Cardiac muscle cell (in vitro differentiated cells and primary cell): ENCODE results near the gene XRCC4. TPM values are rescaled to one million over a fixed set of nuclear protein-coding genes. Genes with fewer than 3 reads are reported as not detected.
A peak's percentile ranks its signal among the peaks of the same experiment; 100 is the strongest.

Source experiments
- DNase-seq, 2 donors: peaks; one replicate each; pipeline versions ENCODE4 v3.0.0 to v3.0.0-alpha.2; 2010 to 2017; ENCODE audit warnings: low read depth in 1 of 2, low spot score in 1 of 2
- H3K27ac ChIP-seq: fragments of 200-600 bp; sonication (generic); 2 replicates; pipeline ENCODE4 v1.5.1; 2016
- H3K27me3 ChIP-seq: fragments of 200-600 bp; sonication (generic); 2 replicates; pipeline ENCODE4 v1.6.0; 2016; ENCODE audit warnings: control low read depth
- H3K36me3 ChIP-seq: fragments of 200-600 bp; sonication (generic); 2 replicates; pipeline ENCODE4 v1.5.1; 2016; ENCODE audit warnings: control low read depth
- H3K4me1 ChIP-seq: fragments of 200-600 bp; sonication (generic); 2 replicates; pipeline ENCODE4 v1.8.1; 2017; ENCODE audit warnings: low read depth, mild to moderate bottlenecking, mixed run types
- H3K4me3 ChIP-seq: fragments of 200-600 bp; sonication (generic); 2 replicates; pipeline ENCODE4 v1.5.1; 2016; ENCODE audit warnings: mild to moderate bottlenecking
- H3K9me3 ChIP-seq: fragments of 200-600 bp; sonication (generic); 2 replicates; pipeline ENCODE4 v1.5.1; 2017; ENCODE audit warnings: low read depth, mild to moderate bottlenecking, control low read depth
- polyA plus RNA-seq: library from polyadenylated mRNA; unstranded; fragments of >200 nt; fragmentation: Nextera tagmentation; extraction: Ambion mirVana; gene quantifications from 2 replicates; pipeline ENCODE4 v1.2.1, GENCODE V29; 2016
- total RNA-seq: library from RNA; depleted of rRNA; stranded (reverse); fragments of >200 nt; gene quantifications from 2 replicates; pipeline ENCODE4 v1.2.3, GENCODE V29; 2016
- TF ChIP-seq, protein P1 (sequence below): IDR thresholded peaks from 2 replicates; pipeline ENCODE4 v1.5.1; 2012; ENCODE audit warnings: low read depth, mild to moderate bottlenecking, low read length

Gene XRCC4
- total and polyA plus RNA-seq, 2 experiments from 2014 or later: 9.7 to 19.2 TPM

DNA sequence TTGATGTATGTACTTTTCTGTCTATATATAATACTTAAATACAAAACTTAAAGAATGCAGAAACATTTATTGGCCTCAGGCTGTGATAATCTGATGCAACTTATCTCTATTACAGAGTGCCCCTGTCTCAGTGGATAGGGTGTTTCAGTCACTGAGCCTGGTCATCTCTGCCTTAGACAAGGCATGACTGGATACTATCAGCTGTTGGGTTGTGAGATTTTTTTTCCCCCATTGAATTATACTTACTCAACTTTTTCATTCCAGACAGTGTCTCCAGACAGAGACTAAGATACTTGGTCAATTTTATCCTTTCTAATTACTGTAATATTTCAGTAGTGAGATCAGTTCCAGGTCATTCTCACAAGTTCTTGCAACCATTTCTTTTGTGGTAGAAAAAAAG lies 26.7 kb downstream of the XRCC4 start:
- H3K4me1 ChIP-seq: peaks cover 43% of the 10 kb centered on the region
- no peaks in the 10 kb centered on the region for H3K9me3 ChIP-seq
- no peaks in the 10 kb centered on the region for H3K36me3 ChIP-seq
- no peak overlapping the region for H3K4me3 ChIP-seq
- peak overlapping the region; percentile 91 for H3K27ac ChIP-seq
- TF ChIP-seq, protein P1, sequence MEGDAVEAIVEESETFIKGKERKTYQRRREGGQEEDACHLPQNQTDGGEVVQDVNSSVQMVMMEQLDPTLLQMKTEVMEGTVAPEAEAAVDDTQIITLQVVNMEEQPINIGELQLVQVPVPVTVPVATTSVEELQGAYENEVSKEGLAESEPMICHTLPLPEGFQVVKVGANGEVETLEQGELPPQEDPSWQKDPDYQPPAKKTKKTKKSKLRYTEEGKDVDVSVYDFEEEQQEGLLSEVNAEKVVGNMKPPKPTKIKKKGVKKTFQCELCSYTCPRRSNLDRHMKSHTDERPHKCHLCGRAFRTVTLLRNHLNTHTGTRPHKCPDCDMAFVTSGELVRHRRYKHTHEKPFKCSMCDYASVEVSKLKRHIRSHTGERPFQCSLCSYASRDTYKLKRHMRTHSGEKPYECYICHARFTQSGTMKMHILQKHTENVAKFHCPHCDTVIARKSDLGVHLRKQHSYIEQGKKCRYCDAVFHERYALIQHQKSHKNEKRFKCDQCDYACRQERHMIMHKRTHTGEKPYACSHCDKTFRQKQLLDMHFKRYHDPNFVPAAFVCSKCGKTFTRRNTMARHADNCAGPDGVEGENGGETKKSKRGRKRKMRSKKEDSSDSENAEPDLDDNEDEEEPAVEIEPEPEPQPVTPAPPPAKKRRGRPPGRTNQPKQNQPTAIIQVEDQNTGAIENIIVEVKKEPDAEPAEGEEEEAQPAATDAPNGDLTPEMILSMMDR: no peak
- DNase-seq: no peak
- H3K27me3 ChIP-seq: no peaks in the 10 kb centered on the region

DNA sequence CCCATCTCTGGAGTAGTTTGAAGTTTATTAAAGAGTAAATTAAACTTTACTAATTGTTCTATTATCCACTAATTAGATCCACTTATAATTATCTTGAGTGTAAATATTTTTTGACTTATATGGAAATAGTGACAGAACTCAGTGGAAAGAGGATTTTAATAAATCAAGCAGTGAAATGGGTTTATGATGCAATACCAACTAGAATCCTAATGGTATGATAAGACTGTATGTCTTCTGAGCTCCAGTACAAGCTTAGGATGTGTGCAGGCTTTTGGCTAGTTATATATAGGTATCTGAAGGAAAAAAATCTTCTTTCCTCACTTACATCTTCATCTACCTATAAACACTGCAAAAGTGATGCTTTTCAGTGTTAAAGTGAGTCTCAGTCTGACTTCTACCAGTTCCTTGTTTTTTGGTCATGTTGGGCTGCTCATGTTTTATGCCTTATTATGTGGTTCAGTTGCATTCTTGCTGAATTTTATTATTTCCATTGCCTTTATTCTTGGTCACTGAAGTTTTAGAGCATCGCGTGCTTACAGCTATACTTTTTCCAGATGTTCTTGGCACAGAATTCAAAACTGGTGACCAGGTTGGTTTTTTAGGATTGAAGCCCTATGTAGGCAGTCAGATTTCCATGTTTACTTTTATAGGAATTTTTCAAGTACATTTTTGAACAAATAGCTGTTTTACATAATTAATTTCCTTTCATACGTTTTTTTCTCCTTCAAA lies 30.5 kb downstream of the XRCC4 start:
- no peaks in the 10 kb centered on the region for H3K9me3 ChIP-seq
- H3K27ac ChIP-seq: no peak overlapping the region
- peaks cover 4% of the 10 kb centered on the region for H3K4me1 ChIP-seq
- H3K36me3 ChIP-seq: peaks cover 3% of the 10 kb centered on the region
- no peak overlapping the region for H3K4me3 ChIP-seq
- DNase-seq: no peak
- TF ChIP-seq, protein P1: no peak
- H3K27me3 ChIP-seq: no peaks in the 10 kb centered on the region

DNA sequence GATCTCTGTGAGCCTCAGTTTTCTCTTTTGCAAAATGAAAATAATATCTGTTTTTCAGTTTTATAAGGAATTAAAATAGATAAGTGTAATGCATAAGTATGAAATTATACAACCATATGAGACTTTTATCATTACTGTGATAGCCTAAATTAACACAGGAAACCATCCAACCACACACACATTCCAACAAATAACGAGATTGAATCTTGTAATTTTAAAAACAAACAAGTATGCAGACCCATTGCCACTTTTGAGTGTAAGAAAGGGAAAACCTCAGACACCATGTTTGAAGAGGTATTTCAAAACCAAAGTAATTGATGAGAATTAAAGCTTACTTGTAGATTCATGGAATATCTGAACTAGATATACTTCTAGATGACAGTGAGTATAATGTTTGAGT lies 32.0 kb downstream of the XRCC4 start:
- Histone ChIP-seq H3K4me1 (no peaks in the 10 kb centered on the region), H3K36me3 (peaks cover 3% of the 10 kb centered on the region), H3K4me3 (no peak overlapping the region), H3K27ac (no peak overlapping the region), H3K27me3 (no peaks in the 10 kb centered on the region), H3K9me3 (no peaks in the 10 kb centered on the region)
- TF ChIP-seq, protein P1: no peak
- no peak for DNase-seq

DNA sequence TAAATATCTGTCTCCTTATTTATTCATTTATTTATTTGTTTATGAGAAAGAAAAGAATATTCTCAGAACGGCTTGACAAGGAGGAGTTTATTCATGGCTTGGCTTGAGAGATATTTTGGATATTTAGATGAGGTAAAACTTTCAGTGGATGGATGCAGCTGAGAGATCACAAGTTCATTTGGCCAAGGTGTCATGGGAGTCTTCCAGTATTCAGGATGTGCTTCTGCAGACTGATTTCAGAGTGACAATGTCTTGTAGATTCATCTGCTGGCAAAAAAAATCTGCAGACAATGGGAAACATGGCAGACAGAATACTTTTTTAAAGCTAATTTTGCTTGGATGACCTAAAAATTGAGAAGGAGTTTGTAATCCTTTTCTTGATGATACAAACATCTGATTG lies 38.5 kb downstream of the XRCC4 start:
- H3K4me1 ChIP-seq: no peaks in the 10 kb centered on the region
- H3K36me3 ChIP-seq: peaks cover 3% of the 10 kb centered on the region
- H3K4me3 ChIP-seq: no peak overlapping the region
- no peak for DNase-seq
- no peak overlapping the region for H3K27ac ChIP-seq
- TF ChIP-seq, protein P1: no peak
- H3K9me3 ChIP-seq: no peaks in the 10 kb centered on the region
- H3K27me3 ChIP-seq: no peaks in the 10 kb centered on the region

DNA sequence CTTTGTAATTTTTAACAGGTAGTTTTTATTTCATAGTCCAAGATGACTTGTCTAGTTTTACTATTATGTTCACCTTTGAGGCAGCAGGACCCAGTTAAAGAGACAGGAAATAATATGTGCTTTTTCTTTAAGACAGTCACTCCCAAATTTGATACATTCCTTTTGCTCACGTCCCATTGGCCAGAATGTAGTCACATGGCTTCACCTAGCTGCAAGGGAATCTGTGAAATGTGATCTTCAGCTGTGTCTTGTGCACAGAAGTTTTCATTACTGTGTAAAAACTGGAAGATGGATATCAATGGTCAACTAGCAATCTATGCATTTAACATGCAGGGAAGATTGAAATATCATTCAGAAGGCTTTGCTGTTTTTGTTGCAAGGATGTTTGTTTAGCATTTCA lies 41.1 kb downstream of the XRCC4 start:
- TF ChIP-seq, protein P1: no peak
- no peak for DNase-seq
- no peaks in the 10 kb centered on the region for H3K27me3 ChIP-seq

More for the DNA sequence above, 41.1 kb downstream of the XRCC4 start:
- Histone ChIP-seq H3K9me3 (no peaks in the 10 kb centered on the region), H3K4me3 (no peak overlapping the region), H3K27ac (no peak overlapping the region), H3K36me3 (no peaks in the 10 kb centered on the region), H3K4me1 (no peaks in the 10 kb centered on the region)
